Activated CD8-positive, alpha-beta memory T cell treated with anti-CD3 and anti-CD28 coated beads, Interleukin-2, amount 10 ng/mL, durations not matched to agents 7 days and 5 days (primary cell): Measurements from ENCODE around the gene PLA2G2C. TPM values are rescaled to one million over a fixed set of nuclear protein-coding genes. Genes with fewer than 3 reads are reported as not detected.
A peak's percentile ranks its signal among the peaks of the same experiment; 100 is the strongest.

Source experiments
- ATAC-seq: fragments of 150-1000 bp; cut with Tn5 transposase; one replicate; pipeline ENCODE4 v1.10.0; 2021; ENCODE audit warnings: moderate library complexity
- CTCF ChIA-PET: fragments of 350-600 bp; sonication (Branson Sonifier 250); formaldehyde crosslinking; loops from one replicate; lab custom pipeline; 2021; ENCODE audit warnings: antibody characterized with exemption; lab: Charles Lee
- DNase-seq: peaks from one replicate; pipeline ENCODE4 v3.0.0-alpha.2; 2020
- H3K27ac Mint-ChIP-seq: one replicate; pipeline ENCODE4 v1.8.0; 2021; ENCODE audit warnings: mild to moderate bottlenecking, mixed read lengths
- H3K27me3 Mint-ChIP-seq: one replicate; pipeline ENCODE4 v1.8.0; 2021; ENCODE audit warnings: mixed read lengths
- H3K36me3 Mint-ChIP-seq: one replicate; pipeline ENCODE4 v1.8.0; 2021; ENCODE audit warnings: mild to moderate bottlenecking, mixed read lengths
- H3K4me1 Mint-ChIP-seq: one replicate; pipeline ENCODE4 v1.8.0; 2021; ENCODE audit warnings: mixed read lengths
- H3K4me3 Mint-ChIP-seq: one replicate; pipeline ENCODE4 v1.8.0; 2021; ENCODE audit warnings: mild to moderate bottlenecking, moderate library complexity, mixed read lengths
- H3K9me3 Mint-ChIP-seq: one replicate; pipeline ENCODE4 v1.8.0; 2022; ENCODE audit warnings: low read depth, mixed read lengths
- total RNA-seq, 2 experiments: library from RNA; stranded (reverse); gene quantifications; one replicate each; pipeline ENCODE4 v1.2.3, GENCODE V29; 2021

Gene PLA2G2C
- total RNA-seq, 2 experiments from 2014 or later, result not detected

DNA sequence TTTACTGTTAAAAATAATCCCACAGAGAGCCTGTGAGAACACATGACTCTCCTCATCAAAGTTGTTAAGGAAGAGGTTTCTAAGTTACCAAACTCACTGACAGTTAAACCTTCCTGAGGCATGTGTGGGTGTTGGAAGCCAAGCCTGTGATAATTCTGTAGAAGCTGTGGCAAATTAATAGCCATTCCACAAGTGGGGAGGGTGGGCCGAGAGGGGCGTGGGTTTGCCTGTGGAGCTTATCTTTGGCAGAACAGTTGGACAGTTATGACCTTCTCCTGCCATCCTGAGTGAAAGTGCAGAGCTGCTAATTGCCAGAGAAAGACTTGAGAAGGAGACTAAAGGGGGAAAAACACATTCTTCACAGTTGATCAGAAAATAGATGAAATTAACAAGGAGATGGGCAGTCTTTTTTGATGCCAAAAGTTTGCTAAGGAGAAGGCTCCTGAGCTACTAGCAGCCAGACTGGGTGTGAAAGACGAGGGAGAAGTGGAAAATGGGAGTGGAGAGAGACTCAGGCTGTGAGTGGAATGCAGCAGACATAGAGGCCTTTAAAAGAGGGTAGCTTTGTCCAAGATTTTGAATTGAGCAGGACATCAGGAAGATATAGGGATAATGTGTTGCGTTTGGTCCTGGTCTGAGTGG, 1.6 kb upstream of the PLA2G2C start:
- H3K27ac Mint-ChIP-seq, result no peak overlapping the region
- H3K4me1 Mint-ChIP-seq, result peaks cover 42% of the 10 kb centered on the region

DNA sequence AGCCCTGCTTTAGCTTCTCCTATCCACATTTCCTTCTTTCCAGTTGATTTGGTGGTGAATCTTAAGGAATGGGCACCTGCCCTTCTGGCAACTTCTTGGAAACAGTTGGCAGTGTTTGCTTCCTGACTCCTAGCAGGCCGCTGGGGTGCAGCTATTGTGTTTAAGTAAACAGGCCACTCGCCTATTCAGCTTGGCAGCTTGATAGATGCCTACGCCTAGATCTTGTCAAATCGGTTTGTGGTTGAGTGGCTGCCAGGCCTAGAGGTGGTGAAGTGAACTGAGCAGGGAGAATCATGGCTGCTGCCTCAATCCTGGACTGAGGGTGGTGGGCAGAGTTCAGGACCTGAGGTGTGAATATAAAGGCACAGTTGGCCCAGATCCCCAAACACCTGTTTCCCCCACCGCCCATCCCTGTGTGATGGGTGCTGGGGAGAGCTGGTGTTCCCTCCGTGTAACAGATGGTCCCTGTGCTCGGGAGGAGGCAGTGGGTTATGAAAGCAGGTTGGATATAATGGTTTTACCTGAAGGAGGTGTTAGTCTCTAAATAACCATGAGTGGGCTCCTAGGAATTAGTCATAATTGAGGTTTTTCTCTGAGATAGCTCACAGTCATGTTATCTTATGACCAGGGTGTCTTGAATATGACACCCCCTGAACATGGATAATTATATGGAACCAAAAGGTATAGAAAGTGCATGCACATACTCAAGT, 940 bp upstream of the PLA2G2C start:
- ATAC-seq, result no peak
- peak overlapping the region; percentile 3 for H3K4me3 Mint-ChIP-seq

More for the DNA sequence above, 1.6 kb upstream of the PLA2G2C start:
- Mint-ChIP-seq H3K27me3 (peaks cover 48% of the 10 kb centered on the region), H3K9me3 (no peaks in the 10 kb centered on the region), H3K4me3 (no peak overlapping the region), H3K36me3 (no peaks in the 10 kb centered on the region)
- DNase-seq (no peak), ATAC-seq (no peak)
- CTCF ChIA-PET, result interaction anchor here (0.8 to 3.5 kb wide), 6 partner anchors 23 to 446 kb away, joined by 3 to 18 read pairs (median 5); no protein-coding TSS in a partner anchor

DNA sequence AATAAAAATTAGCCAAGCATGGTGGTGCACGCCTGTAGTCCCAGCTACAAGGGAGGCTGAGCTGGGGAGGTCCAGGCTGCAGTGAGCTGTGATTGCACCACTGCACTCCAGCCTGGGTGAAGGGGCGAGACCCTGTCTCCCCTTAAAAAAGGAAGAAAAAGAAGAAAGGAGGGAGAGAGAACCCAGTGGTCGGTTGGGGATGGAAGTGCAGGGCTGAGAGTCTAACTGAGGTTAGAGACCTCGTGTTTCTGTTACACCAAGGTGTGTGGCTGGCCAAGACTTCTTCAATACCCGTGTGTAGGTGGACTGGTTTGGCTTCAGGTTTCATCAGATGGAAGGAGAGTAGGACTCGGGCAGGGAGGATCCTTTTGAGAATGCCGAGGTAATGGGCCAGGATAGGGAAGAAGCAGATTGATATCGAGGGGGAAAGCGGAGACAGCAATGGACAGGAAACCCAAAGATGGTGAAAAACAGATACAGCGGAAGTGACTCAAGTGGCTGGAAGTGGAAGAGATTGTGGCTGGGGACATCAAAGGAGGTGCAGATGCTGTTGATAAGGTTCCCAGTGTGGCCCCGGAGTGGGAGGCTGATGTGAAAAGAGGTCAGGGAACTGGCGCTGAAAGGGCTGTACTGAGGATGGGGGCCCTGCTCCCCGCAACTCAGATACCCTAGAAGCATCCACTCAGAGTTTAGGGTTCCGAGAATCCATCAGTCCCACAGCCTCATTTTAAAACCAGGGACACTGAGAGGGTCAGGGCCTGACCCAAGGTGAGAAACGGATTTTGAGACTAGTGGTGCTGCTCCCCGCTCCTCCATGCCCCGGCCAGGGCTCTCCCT, 1.1 kb downstream of the PLA2G2C start:
- Mint-ChIP-seq H3K9me3 (peaks cover under 1% of the 10 kb centered on the region), H3K36me3 (no peaks in the 10 kb centered on the region), H3K27me3 (peaks cover 37% of the 10 kb centered on the region), H3K4me1 (peaks cover 42% of the 10 kb centered on the region), H3K4me3 (peak overlapping the region; percentile 14), H3K27ac (peak overlapping the region; percentile 56)
- CTCF ChIA-PET, result no interaction called here
- ATAC-seq (peak; percentile 76), DNase-seq (peak; percentile 77)

More for the DNA sequence above, 940 bp upstream of the PLA2G2C start:
- Mint-ChIP-seq H3K27ac (no peak overlapping the region), H3K27me3 (peaks cover 42% of the 10 kb centered on the region), H3K36me3 (no peaks in the 10 kb centered on the region), H3K9me3 (no peaks in the 10 kb centered on the region), H3K4me1 (peaks cover 42% of the 10 kb centered on the region)
- DNase-seq, result peak; percentile 45
- CTCF ChIA-PET, result interaction anchor here (0.8 to 3.5 kb wide), 5 partner anchors 23 to 447 kb away, joined by 3 to 18 read pairs (median 6); no protein-coding TSS in a partner anchor

DNA sequence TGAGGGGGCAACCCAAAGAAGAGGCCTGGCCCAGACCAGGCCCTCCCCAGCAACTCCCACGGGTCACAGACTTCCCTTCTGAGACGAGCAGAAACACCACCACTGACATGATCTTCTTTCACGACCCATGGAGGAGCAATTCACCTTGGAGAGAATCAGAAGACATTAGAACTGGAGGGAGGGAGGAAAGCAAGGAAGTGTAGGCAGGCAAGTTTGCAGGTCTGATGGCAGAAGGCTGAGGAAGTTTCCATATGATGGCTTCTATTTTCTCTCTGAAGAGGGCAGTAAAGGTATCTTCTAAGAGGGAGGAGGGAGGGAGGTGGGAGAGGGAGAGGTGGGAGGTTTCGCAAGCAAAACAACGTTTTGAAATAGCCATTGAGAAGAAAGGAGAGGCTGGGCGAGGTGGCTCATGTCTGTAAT, 1.8 kb downstream of the PLA2G2C start:
- H3K9me3 Mint-ChIP-seq, result peaks cover 7% of the 10 kb centered on the region
- no peak overlapping the region for H3K4me3 Mint-ChIP-seq
- ATAC-seq (no peak), DNase-seq (no peak)
- no peak overlapping the region for H3K27ac Mint-ChIP-seq
- CTCF ChIA-PET, result no interaction called here
- no peaks in the 10 kb centered on the region for H3K36me3 Mint-ChIP-seq
- H3K27me3 Mint-ChIP-seq, result peaks cover 30% of the 10 kb centered on the region
- peaks cover 42% of the 10 kb centered on the region for H3K4me1 Mint-ChIP-seq

DNA sequence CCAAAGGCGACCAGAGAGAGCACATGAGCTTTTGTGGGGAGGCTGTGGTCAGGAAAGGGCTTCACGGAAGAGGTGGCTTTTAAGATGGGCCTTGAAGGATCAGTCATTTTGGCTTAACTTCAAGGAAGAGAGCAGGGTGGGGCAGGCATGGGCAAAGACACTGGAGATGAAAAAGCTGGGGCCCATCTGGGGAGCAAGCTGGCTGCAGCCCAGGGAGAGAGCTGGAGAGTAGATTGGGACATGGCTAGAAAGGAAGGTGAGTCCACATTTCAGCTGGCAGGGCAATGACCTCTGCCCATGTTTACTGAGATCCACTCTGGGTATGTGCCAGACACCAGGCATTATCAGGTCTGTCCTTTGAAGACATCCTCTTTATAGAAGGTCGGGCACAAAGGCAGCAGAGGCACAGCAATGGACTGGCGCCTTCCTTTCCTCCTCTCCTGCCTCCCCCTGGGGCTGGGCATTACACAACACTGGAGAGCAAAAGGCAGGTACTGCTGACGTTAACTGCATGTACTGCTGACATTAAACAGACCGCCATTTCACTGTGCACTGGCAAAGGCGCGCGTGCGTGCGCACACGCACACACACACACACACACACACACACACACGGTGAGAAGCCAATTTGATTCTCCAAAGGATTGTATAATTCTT, 2.6 kb downstream of the PLA2G2C start:
- no peaks in the 10 kb centered on the region for H3K36me3 Mint-ChIP-seq
- H3K9me3 Mint-ChIP-seq, result peaks cover 7% of the 10 kb centered on the region
- ATAC-seq, result no peak
- H3K27me3 Mint-ChIP-seq, result peaks cover 22% of the 10 kb centered on the region
- no peak for DNase-seq
- no peak overlapping the region for H3K27ac Mint-ChIP-seq
- no peak overlapping the region for H3K4me3 Mint-ChIP-seq
- H3K4me1 Mint-ChIP-seq, result peaks cover 42% of the 10 kb centered on the region
- CTCF ChIA-PET, result interaction anchor here (0.9 kb wide), 1 partner anchor 12 kb away, joined by 4 read pairs; no protein-coding TSS in a partner anchor

DNA sequence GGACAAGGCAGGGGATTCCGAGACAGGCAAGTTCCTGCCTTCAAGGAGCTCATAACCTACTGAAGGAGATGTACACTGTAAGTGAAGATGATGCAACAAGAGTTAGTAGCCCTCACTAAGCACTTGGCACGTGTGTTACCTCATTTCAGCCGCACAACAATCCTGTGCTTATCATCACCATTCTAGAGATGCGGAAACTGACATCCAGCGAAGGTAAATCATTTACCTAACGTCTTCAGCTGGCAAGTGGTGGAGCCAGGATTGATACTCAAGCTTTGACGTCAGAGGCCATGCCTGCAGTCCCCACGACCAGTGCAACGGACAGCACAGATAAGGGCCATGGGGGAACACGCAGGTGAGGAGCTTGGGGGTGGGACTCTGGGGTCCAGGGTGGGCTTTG, 3.3 kb downstream of the PLA2G2C start:
- CTCF ChIA-PET, result interaction anchor here (0.9 kb wide), 1 partner anchor 12 kb away, joined by 4 read pairs; no protein-coding TSS in a partner anchor
- peaks cover 18% of the 10 kb centered on the region for H3K27me3 Mint-ChIP-seq
- peaks cover 37% of the 10 kb centered on the region for H3K4me1 Mint-ChIP-seq

DNA sequence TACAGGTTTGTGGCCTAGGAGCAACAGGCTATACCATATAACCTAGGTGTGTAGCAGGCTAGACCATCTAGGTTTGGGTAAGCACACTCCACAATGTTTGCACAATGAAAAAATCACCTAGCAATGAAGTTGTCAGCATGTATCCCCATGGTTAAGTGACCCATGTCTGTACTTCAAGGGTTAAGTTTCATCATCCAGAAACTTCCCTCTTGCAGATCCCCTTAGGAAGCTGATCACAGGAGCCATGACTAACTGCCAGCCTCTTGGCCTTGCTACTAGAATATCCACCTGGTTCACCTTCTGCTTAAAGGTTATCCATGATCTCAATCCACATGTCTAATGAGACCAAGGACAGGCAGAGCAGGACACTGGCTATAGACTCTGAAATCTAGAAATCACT, 3.9 kb downstream of the PLA2G2C start:
- H3K4me1 Mint-ChIP-seq, result peaks cover 31% of the 10 kb centered on the region
- no peak overlapping the region for H3K27ac Mint-ChIP-seq
- CTCF ChIA-PET, result no interaction called here
- DNase-seq, result no peak
- no peak for ATAC-seq
- H3K36me3 Mint-ChIP-seq, result no peaks in the 10 kb centered on the region
- H3K4me3 Mint-ChIP-seq, result no peak overlapping the region
- peaks cover 17% of the 10 kb centered on the region for H3K27me3 Mint-ChIP-seq
- peaks cover 7% of the 10 kb centered on the region for H3K9me3 Mint-ChIP-seq

More for the DNA sequence above, 3.3 kb downstream of the PLA2G2C start:
- no peak overlapping the region for H3K4me3 Mint-ChIP-seq
- DNase-seq, result no peak
- H3K9me3 Mint-ChIP-seq, result peaks cover 7% of the 10 kb centered on the region
- no peak overlapping the region for H3K27ac Mint-ChIP-seq
- H3K36me3 Mint-ChIP-seq, result no peaks in the 10 kb centered on the region
- no peak for ATAC-seq

DNA sequence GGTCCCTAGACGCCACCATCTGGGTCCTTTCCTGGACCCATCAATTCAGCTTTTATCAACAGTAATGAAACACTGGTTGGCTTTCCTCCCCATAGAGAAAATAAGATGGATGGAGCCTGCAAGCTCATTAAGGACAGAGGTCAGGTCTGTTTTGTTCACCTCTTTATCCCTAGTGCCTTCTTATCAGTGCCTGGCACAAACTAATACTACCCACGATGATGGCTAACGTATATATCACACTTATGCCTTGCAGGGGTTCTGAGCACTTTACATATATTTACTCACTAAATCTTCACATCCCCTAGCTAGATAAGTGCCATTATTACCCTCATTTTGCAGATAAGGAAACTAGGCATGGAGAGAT, 5.5 kb downstream of the PLA2G2C start:
- Mint-ChIP-seq H3K4me3 (no peak overlapping the region), H3K27ac (no peak overlapping the region), H3K27me3 (peaks cover 17% of the 10 kb centered on the region), H3K36me3 (no peaks in the 10 kb centered on the region), H3K4me1 (peaks cover 19% of the 10 kb centered on the region), H3K9me3 (peaks cover 7% of the 10 kb centered on the region)
- ATAC-seq (no peak), DNase-seq (no peak)
- CTCF ChIA-PET, result interaction anchor here (0.6 to 2.2 kb wide), 5 partner anchors 9 to 32 kb away, joined by 3 to 6 read pairs (median 5); no protein-coding TSS in a partner anchor

DNA sequence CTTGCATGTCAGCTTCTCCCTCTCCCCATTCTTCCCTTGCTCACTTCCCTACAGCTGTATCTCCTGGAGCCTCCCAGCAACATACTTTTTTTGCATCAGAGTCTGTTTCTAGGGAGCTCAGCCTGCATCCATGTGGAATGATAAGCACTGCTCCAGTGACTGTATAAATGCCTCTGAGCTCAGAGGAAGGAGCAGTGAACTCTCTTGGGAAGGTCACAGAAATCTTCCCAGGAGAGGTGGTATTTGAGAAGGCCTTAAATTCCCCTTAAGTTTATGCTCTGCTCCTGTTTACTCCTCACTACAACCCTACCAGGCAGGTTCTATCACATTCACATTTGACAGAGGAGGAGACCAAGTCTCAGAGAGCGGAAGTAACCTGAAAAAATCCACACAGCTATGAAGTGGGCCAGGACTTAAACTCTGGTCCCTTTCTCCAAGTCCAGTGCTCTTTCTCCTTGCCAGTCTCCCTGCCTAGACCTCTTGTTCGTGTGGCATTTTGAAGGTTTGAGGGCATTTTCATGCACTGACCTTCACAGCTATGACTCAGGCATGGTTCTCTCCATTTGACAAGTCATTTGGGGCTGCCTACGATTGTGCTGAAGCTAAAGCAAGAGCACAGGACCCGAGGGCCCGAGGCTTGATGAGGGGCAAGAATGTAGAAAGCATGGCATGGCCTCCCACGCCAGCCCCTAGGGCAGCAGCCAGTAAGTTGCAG, 6.0 kb downstream of the PLA2G2C start:
- Mint-ChIP-seq H3K27me3 (peaks cover 19% of the 10 kb centered on the region), H3K27ac (no peak overlapping the region), H3K4me3 (no peak overlapping the region), H3K4me1 (peaks cover 15% of the 10 kb centered on the region), H3K9me3 (peaks cover 7% of the 10 kb centered on the region), H3K36me3 (no peaks in the 10 kb centered on the region)
- CTCF ChIA-PET, result interaction anchor here (1.0 to 2.2 kb wide), 5 partner anchors 9 to 29 kb away, joined by 3 to 7 read pairs (median 6); no protein-coding TSS in a partner anchor
- DNase-seq, result no peak
- no peak for ATAC-seq

DNA sequence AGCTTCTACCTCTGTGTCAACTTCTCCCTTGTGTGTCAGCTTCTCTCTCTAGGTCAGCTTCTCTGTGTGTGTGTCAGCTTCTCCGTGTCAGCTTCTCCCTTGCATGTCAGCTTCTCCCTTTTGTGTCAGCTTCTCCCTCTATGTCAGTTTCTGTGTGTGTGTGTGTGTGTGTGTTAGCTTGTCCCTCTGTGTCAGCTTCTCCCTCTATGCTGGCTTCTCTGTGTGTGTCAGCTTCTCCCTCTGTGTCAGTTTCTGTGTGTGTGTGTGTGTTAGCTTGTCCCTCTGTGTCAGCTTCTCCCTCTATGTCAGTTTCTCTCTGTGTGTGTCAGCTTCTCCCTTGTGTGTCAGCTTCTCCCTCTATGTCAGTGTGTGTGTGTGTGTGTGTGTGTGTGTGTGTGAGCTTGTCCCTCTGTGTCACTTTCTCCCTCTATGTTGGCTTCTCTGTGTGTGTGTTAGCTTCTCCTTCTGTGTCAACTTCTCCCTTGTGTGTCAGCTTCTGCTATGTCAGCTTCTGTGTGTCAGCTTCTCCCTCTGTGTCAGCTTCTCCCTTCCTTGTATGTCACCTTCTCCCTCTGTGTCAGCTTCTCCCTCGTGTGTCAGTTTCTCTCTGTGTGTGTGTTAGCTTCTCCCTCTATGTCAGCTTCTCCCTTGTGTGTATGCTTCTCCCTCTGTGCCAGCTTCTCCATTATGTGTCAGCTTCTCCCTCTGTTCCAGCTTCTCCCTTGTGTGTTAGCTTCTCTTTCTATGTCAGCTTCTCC, 6.8 kb downstream of the PLA2G2C start:
- H3K36me3 Mint-ChIP-seq, result no peaks in the 10 kb centered on the region
- peaks cover 19% of the 10 kb centered on the region for H3K27me3 Mint-ChIP-seq
- H3K4me1 Mint-ChIP-seq, result peaks cover 10% of the 10 kb centered on the region
- no peak for DNase-seq
- ATAC-seq, result no peak
- no peak overlapping the region for H3K27ac Mint-ChIP-seq
- H3K9me3 Mint-ChIP-seq, result peaks cover 7% of the 10 kb centered on the region
- CTCF ChIA-PET, result interaction anchor here (1.5 to 2.2 kb wide), 5 partner anchors 8 to 33 kb away, joined by 5 to 10 read pairs (median 6); no protein-coding TSS in a partner anchor
- no peak overlapping the region for H3K4me3 Mint-ChIP-seq

DNA sequence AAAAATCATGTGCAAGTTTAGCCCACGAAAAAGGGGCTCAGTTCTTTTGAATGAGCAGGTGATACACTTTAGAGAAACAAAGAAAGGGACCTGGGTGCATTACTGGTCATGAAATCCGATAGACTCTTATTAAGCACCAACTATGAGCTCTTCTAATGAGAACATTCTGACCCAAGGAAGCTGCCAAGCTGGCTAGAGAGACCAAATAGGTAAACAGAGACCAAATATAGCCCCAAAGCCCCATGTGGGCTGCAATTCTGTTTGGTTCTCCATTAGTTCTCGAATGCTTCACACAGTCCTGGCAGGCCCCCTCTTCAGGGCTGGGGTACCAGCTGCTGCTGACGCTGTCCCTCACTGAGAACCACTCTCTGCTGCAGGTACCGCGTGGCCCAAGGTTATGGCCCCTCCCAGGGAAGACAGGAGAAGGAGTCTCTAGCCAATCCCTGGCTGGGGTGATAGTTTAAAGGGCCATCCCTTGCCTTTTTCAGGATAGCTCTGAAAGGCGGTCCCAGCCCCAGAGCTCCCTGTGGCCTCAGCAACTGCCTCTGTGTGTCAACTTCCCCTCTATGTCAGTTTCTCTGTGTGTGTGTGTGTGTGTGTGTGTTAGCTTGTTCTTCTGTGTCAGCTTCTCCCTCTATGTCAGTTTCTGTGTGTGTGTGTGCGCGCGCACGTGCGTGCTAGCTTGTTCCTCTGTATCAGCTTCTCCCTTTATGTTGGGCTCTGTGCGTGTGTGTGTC, 7.5 kb downstream of the PLA2G2C start:
- CTCF ChIA-PET, result interaction anchor here (1.5 to 2.0 kb wide), 2 partner anchors 26 to 34 kb away, joined by 7 to 10 read pairs; no protein-coding TSS in a partner anchor

More for the DNA sequence above, 7.5 kb downstream of the PLA2G2C start:
- Mint-ChIP-seq H3K4me3 (no peak overlapping the region), H3K36me3 (no peaks in the 10 kb centered on the region), H3K4me1 (peaks cover 3% of the 10 kb centered on the region), H3K27ac (no peak overlapping the region), H3K9me3 (peaks cover 7% of the 10 kb centered on the region), H3K27me3 (peaks cover 19% of the 10 kb centered on the region)
- no peak for DNase-seq
- no peak for ATAC-seq
